Fibroblast of lung (primary cell): Measurements from ENCODE around the gene METTL26.

Experiments
- CTCF ChIP-seq, 2 donors: IDR thresholded peaks in 1 of 2; conservative IDR thresholded peaks in 1 of 2; 1 replicate in 1 of 2; 2 replicates in 1 of 2; pipeline ENCODE4 v1.5.1; 2011 to 2012; ENCODE audit warnings: low read length in 2 of 2, control low read depth in 1 of 2, inconsistent platforms in 1 of 2, low read depth in 1 of 2, mild to moderate bottlenecking in 1 of 2
- EZH2 ChIP-seq: IDR thresholded peaks from 2 replicates; pipeline ENCODE4 v1.5.1; 2012; ENCODE audit warnings: low read length, control low read depth, mild to moderate bottlenecking; ENCODE audit errors: missing control alignments

GRCh38 chr16:590188-590814 is 45.8 kb downstream of the METTL26 start:
- TF ChIP-seq CTCF (conservative IDR thresholded peaks at IDR 0.05 in 1 of 2, IDR thresholded peaks at IDR 0.05 in 1 of 2; ENCODE audit: low read depth in 1 of 2, low read length in 2 of 2) = no peak
- TF ChIP-seq EZH2 = no peak
